ENCODE results near the gene WDR83.

GRCh38 chr19:12681074-12681987 lies 14.7 kb downstream of the WDR83 start, which contains the start of gene DHPS:
- TF ChIP-seq POLR2AphosphoS5 (IDR thresholded peaks at IDR 0.05) (peak; percentile 80 to 89), POLR2A (IDR thresholded peaks at IDR 0.05; ENCODE audit: low read depth) (no peak)
- TF ChIP-seq, protein P1, sequence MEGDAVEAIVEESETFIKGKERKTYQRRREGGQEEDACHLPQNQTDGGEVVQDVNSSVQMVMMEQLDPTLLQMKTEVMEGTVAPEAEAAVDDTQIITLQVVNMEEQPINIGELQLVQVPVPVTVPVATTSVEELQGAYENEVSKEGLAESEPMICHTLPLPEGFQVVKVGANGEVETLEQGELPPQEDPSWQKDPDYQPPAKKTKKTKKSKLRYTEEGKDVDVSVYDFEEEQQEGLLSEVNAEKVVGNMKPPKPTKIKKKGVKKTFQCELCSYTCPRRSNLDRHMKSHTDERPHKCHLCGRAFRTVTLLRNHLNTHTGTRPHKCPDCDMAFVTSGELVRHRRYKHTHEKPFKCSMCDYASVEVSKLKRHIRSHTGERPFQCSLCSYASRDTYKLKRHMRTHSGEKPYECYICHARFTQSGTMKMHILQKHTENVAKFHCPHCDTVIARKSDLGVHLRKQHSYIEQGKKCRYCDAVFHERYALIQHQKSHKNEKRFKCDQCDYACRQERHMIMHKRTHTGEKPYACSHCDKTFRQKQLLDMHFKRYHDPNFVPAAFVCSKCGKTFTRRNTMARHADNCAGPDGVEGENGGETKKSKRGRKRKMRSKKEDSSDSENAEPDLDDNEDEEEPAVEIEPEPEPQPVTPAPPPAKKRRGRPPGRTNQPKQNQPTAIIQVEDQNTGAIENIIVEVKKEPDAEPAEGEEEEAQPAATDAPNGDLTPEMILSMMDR (IDR thresholded peaks at IDR 0.05): no peak
